ENCODE results near the gene EED.

GRCh38 chr11:86241956-86242535, 2.5 kb upstream of the EED start:
- TF ChIP-seq CTCF (IDR thresholded peaks at IDR 0.05; ENCODE audit: low read depth, low read length, poor library complexity, severe bottlenecking): no peak
- no peak for TF ChIP-seq EZH2phosphoT487 (IDR thresholded peaks at IDR 0.05; ENCODE audit: borderline replicate concordance, low read length)

Data from DOHH2 (cell line).